A549 (cell line): ENCODE results near the gene CPNE4.

Source experiments
- POLR2A ChIP-seq: IDR thresholded peaks from 2 replicates; pipeline ENCODE4 v1.6.1; 2012; ENCODE audit warnings: mild to moderate bottlenecking, low read length
- TP53 ChIP-seq: fragments of 250-450 bp; sonication (Bioruptor Pico); IDR thresholded peaks from 2 replicates; pipeline ENCODE4 v1.5.0; 2021; ENCODE audit warnings: mild to moderate bottlenecking, moderate library complexity

DNA sequence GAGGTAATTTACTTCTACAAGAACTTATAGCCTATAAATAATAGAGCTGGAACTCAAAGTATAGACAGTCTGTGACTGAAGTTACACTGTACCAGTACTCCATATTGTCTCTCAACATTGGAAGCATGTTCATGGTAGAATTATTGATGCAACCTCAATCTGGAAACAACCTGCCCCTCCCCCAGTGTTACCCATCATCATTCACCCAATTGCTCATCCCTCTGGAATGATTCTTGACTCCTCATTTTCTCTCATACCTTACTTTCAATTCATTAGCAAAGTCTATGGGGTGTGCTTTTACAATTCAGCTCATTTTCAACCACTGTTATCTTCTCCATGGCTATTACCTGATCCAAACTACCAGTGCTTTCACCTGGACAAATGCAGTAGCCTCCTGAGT lies 151.7 kb downstream of the CPNE4 start:
- TF ChIP-seq TP53 (CRISPR knock-in tag), result no peak
- no peak for TF ChIP-seq POLR2A
